Endothelial cell of umbilical vein (primary cell): Measurements from ENCODE around the gene KIAA1217.

Source experiments
- EZH2 ChIP-seq: IDR thresholded peaks from 2 replicates; pipeline ENCODE4 v1.6.1; 2012; ENCODE audit warnings: borderline replicate concordance, low read depth, mild to moderate bottlenecking, moderate library complexity, low read length, inconsistent platforms; ENCODE audit not compliant: severe bottlenecking
- FOS ChIP-seq: IDR thresholded peaks from 2 replicates; pipeline ENCODE4 v1.6.1; 2011; ENCODE audit warnings: mild to moderate bottlenecking, low read length, moderate library complexity, borderline replicate concordance; ENCODE audit not compliant: insufficient read depth
- MYC ChIP-seq: IDR thresholded peaks from one replicate; pipeline ENCODE4 v1.6.1; 2011; ENCODE audit warnings: mild to moderate bottlenecking, low read depth, low read length
- POLR2A ChIP-seq: IDR thresholded peaks from 2 replicates; pipeline ENCODE4 v1.6.1; 2012; ENCODE audit warnings: low read depth, mild to moderate bottlenecking, control low read depth, low read length
- POLR2AphosphoS5 ChIP-seq: IDR thresholded peaks from 2 replicates; pipeline ENCODE4 v1.6.1; 2012; ENCODE audit warnings: low read depth, mild to moderate bottlenecking, control low read depth, low read length, moderate library complexity; ENCODE audit not compliant: insufficient read depth
- TF ChIP-seq, protein P1 (sequence below), 2 donors: IDR thresholded peaks; 1 replicate in 1 of 2; 2 replicates in 1 of 2; pipeline ENCODE4 v1.5.1; 2011; ENCODE audit warnings: low read length in 2 of 2, mild to moderate bottlenecking in 2 of 2, moderate library complexity in 2 of 2, control low read depth in 1 of 2, inconsistent platforms in 1 of 2, low read depth in 1 of 2; ENCODE audit not compliant: insufficient read depth in 1 of 2; ENCODE audit errors: extremely low read depth in 1 of 2
- TF ChIP-seq, protein P2 (sequence below): IDR thresholded peaks from 2 replicates; pipeline ENCODE4 v1.6.1; 2011; ENCODE audit not compliant: insufficient read depth, insufficient read length

DNA sequence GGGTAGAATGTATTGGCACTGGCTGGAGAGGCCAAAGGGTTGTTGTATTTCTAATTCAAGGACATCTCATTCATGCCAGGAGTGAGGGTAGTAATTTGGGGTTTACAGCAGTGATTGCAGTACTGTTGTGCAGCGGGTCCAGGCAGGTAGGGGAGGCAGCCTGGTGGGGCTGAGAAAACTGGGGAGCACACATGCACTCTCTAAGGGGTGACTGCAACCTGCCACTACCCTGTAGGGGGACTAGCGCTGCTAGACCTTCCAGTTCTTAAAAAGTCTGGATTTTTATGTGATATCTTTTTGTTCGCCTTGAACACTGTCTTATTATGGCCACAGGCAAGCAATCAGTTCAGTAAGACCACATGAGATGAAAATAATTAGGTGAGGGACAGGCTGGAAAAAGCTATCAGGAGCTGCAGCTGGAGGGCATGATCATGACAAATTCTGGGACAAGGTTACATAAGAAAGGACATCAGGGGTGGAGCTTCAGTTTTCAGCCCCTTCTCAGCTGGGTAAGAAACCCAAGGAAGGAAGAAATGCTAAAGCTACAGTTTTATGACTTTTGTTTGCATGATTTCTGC is 365.7 kb downstream of the KIAA1217 start:
- TF ChIP-seq, protein P1, sequence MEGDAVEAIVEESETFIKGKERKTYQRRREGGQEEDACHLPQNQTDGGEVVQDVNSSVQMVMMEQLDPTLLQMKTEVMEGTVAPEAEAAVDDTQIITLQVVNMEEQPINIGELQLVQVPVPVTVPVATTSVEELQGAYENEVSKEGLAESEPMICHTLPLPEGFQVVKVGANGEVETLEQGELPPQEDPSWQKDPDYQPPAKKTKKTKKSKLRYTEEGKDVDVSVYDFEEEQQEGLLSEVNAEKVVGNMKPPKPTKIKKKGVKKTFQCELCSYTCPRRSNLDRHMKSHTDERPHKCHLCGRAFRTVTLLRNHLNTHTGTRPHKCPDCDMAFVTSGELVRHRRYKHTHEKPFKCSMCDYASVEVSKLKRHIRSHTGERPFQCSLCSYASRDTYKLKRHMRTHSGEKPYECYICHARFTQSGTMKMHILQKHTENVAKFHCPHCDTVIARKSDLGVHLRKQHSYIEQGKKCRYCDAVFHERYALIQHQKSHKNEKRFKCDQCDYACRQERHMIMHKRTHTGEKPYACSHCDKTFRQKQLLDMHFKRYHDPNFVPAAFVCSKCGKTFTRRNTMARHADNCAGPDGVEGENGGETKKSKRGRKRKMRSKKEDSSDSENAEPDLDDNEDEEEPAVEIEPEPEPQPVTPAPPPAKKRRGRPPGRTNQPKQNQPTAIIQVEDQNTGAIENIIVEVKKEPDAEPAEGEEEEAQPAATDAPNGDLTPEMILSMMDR (IDR thresholded peaks at IDR 0.05; ENCODE audit: extremely low read depth in 1 of 2, insufficient read depth in 1 of 2, low read depth in 1 of 2, low read length in 2 of 2): no peak
- TF ChIP-seq, protein P2, sequence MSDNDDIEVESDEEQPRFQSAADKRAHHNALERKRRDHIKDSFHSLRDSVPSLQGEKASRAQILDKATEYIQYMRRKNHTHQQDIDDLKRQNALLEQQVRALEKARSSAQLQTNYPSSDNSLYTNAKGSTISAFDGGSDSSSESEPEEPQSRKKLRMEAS: no peak
- no peak for TF ChIP-seq POLR2A
- no peak for TF ChIP-seq EZH2
- no peak for TF ChIP-seq FOS
- TF ChIP-seq POLR2AphosphoS5: no peak
- TF ChIP-seq MYC: no peak
